Common myeloid progenitor, CD34-positive (primary cell): Measurements from ENCODE around the gene TRERF1.
A peak's percentile ranks its signal among the peaks of the same experiment; 100 is the strongest.

ENCODE experiments used
- CTCF ChIA-PET: fragments of 350-600 bp; sonication (Branson Sonifier 250); formaldehyde crosslinking; loops from one replicate; lab custom pipeline; 2021; ENCODE audit warnings: antibody characterized with exemption; lab: Charles Lee
- POLR2A ChIA-PET: fragments of 350-600 bp; sonication (Branson Sonifier 250); formaldehyde crosslinking; loops from one replicate; lab custom pipeline; 2021; ENCODE audit warnings: antibody characterized with exemption; lab: Charles Lee
- DNase-seq, 3 donors: peaks; one replicate each; pipeline versions ENCODE4 v3.0.0 to v3.0.0-alpha.2; 2013
- H3K27ac ChIP-seq, 2 experiments: 1 replicate in 1 of 2; 2 replicates in 1 of 2; pipeline ENCODE4 v1.7.0; 2013; ENCODE audit warnings: inconsistent platforms in 2 of 2, low read length in 2 of 2, mild to moderate bottlenecking in 2 of 2, low read depth in 1 of 2, moderate library complexity in 1 of 2; ENCODE audit not compliant: severe bottlenecking in 2 of 2, insufficient read depth in 1 of 2, poor library complexity in 1 of 2
- H3K27me3 ChIP-seq, 5 experiments: replicated peaks in 2 of 5; 1 replicate in 3 of 5; 2 replicates in 2 of 5; pipeline versions ENCODE4 v1.6.1 to v1.7.0; 2013; ENCODE audit warnings: low read length in 4 of 5, mild to moderate bottlenecking in 2 of 5, moderate library complexity in 2 of 5, inconsistent platforms in 1 of 5; ENCODE audit not compliant: insufficient read depth in 5 of 5, control insufficient read depth in 4 of 5
- H3K36me3 ChIP-seq, 4 experiments: 1 replicate in 2 of 4; 2 replicates in 2 of 4; pipeline versions ENCODE4 v1.6.1 to v1.7.0; 2013; ENCODE audit warnings: low read length in 3 of 4, control low read depth in 1 of 4, mild to moderate bottlenecking in 1 of 4; ENCODE audit not compliant: control insufficient read depth in 4 of 4, insufficient read depth in 4 of 4
- H3K4me1 ChIP-seq, 4 experiments: 1 replicate in 3 of 4; 2 replicates in 1 of 4; pipeline versions ENCODE4 v1.6.1 to v1.7.1; 2013; ENCODE audit warnings: low read length in 3 of 4, mild to moderate bottlenecking in 3 of 4, control low read depth in 1 of 4, inconsistent platforms in 1 of 4, moderate library complexity in 1 of 4; ENCODE audit not compliant: control insufficient read depth in 4 of 4, insufficient read depth in 4 of 4; ENCODE audit errors: control extremely low read depth in 1 of 4
- H3K4me3 ChIP-seq, 7 experiments: 1 replicate in 4 of 7; 2 replicates in 3 of 7; pipeline versions ENCODE4 v1.5.1 to v1.7.0; 2013; ENCODE audit warnings: mild to moderate bottlenecking in 7 of 7, low read length in 6 of 7, moderate library complexity in 6 of 7, inconsistent platforms in 2 of 7, low read depth in 2 of 7, control low read depth in 1 of 7; ENCODE audit not compliant: insufficient read depth in 4 of 7, control insufficient read depth in 1 of 7; ENCODE audit errors: extremely low read depth in 1 of 7
- H3K9me3 ChIP-seq, 5 experiments: 1 replicate in 4 of 5; 2 replicates in 1 of 5; pipeline versions ENCODE4 v1.6.1 to v1.7.1; 2013; ENCODE audit warnings: low read length in 4 of 5, mild to moderate bottlenecking in 2 of 5, inconsistent platforms in 1 of 5, low read depth in 1 of 5, moderate library complexity in 1 of 5; ENCODE audit not compliant: control insufficient read depth in 4 of 5, insufficient read depth in 2 of 5; ENCODE audit errors: control extremely low read depth in 1 of 5
- WGBS: methylation state at CpG from one replicate; pipeline ENCODE4 v1.1.5; 2013; ENCODE audit not compliant: insufficient coverage; 5-methylcytosine and 5-hydroxymethylcytosine counted together

Gene TRERF1

DNA sequence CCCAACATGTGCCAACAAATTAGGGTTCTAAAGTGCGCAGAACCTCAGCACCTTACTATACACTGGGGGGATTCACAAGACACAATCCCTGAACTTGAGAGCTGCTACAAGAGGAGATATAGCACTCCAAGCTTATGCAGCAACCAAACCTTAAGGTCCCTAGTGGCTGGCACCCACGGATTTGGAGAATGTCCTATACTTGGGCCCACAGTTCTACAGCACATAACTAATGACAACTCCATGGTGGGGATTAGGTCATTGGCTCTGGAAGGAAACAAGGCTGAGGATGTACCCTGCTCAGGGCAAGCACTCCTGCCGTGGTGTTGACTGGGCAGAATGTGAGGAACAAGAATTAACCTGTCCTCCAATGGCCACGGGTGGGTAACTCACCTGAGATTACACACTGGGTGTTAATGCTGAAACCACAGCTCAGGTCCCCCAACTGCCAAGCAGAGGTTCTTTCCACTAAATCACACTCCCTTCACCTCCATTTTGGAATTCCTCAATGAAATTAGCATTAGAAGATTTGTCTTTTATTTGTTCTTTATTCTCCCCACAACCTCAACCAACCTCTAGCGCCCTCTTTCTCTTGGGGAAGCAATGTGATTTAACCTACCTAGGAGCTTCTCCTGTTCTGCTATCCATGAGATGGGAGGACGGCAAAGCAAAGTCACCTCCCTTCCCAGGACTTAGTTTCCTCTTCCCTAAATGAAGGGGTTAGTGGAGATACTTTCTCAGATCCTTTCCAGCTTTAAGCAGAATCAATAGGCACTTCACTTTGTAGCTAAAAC lies 32.0 kb downstream of the TRERF1 start:
- peaks cover 3 to 21% (median 15%) of the 10 kb centered on the region in 4 experiments for H3K4me1 ChIP-seq
- no peaks in the 10 kb centered on the region for H3K9me3 ChIP-seq
- no peak overlapping the region for H3K27ac ChIP-seq
- ChIA-PET POLR2A (no interaction called here), CTCF (interaction anchor here (0.8 to 2.8 kb wide), 3 partner anchors 9 to 113 kb away, joined by 3 to 9 read pairs (median 4); no protein-coding TSS in a partner anchor)
- no peak overlapping the region for H3K4me3 ChIP-seq
- DNase-seq, result no peak
- H3K27me3 ChIP-seq, result no peaks in the 10 kb centered on the region
- no peaks in the 10 kb centered on the region for H3K36me3 ChIP-seq
- 96% methylated on average over 4 of the region's 6 CpGs for WGBS

DNA sequence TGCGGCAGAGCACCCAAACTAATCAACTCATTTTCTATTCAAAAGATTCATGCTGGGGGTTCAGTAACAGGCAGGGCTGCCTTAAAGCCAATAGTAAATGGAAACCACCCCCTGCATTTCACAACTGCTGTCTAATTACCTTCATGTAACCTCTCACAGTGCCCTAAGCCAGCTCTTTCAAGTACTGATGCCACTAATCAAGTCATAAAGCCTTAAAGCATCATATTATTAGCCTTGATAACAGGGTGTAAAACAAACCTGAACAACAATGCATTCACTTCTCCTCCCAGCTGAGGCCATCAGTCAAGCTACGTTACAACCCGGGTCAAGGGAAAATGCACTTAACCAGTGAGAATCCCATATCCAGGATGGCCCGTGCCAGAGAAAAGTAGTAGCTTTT lies 33.0 kb downstream of the TRERF1 start:
- no peak overlapping the region for H3K27ac ChIP-seq
- no peak for DNase-seq
- H3K9me3 ChIP-seq, result no peaks in the 10 kb centered on the region
- ChIA-PET POLR2A (no interaction called here), CTCF (interaction anchor here (1.4 to 2.8 kb wide), 2 partner anchors 10 to 112 kb away, joined by 3 to 9 read pairs; no protein-coding TSS in a partner anchor)
- no peak overlapping the region for H3K4me3 ChIP-seq
- no peaks in the 10 kb centered on the region for H3K27me3 ChIP-seq
- peaks cover 0 to 21% (median 15%) of the 10 kb centered on the region in 4 experiments for H3K4me1 ChIP-seq
- no peaks in the 10 kb centered on the region for H3K36me3 ChIP-seq
- WGBS, result 95% methylated on average over 4 of the region's 4 CpGs

DNA sequence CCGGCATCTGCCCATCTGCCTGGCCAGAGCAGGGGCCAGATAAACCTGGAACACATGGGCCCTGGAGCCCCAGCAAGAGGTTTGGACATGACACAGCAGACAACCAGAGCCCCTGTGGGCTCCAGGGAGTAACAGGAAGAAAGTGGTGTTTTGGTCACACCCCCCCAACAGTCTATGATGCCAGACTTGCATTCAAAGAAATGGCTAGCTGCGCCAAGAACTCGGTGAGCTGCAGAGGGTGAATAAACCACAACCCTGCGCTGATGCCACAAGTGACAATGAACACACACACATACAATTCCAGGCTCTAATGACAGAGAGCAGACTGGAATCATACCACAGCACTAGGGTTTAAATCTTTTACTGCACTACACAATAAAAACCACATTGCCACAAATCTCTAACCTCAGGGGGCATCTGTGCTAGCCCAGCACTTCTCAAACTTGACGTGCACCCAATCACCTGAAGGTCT lies 34.0 kb downstream of the TRERF1 start:
- ChIA-PET CTCF (interaction anchor here (2.8 kb wide), 1 partner anchor 11 kb away, joined by 9 read pairs; no protein-coding TSS in a partner anchor), POLR2A (no interaction called here)
- 20% methylated on average over 4 of the region's 5 CpGs for WGBS
- Histone ChIP-seq H3K36me3 (no peaks in the 10 kb centered on the region), H3K9me3 (no peaks in the 10 kb centered on the region), H3K27ac (no peak overlapping the region), H3K4me1 (peaks cover 0 to 18% (median 9%) of the 10 kb centered on the region in 4 experiments), H3K27me3 (no peaks in the 10 kb centered on the region), H3K4me3 (peak overlapping the region in 1 of 7 experiments; percentile 16)
- DNase-seq, result peak; percentile 41 to 91 (median 87)

DNA sequence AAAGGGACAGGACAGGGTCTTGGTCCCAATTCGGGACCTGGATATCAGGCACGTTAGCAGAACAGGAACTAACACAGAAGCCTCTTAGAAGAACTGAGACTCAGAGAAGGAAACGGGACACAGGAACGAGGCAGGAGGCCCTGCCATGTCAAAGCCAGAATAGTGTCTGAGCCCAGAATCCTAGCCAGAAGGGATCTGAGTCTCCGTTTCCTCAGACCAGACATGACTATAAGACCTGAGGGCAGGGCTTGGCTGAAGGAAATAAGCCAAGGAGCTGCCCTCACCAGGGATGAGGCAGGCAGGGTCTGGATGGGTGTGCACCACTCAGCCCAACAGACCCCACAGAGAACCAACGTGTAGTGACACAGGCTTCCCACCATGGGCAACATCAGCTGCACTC lies 40.3 kb downstream of the TRERF1 start:
- Histone ChIP-seq H3K9me3 (no peaks in the 10 kb centered on the region), H3K4me1 (peaks cover 14 to 42% (median 24%) of the 10 kb centered on the region in 4 experiments), H3K4me3 (no peak overlapping the region), H3K27me3 (no peaks in the 10 kb centered on the region), H3K27ac (no peak overlapping the region), H3K36me3 (no peaks in the 10 kb centered on the region)
- ChIA-PET CTCF (interaction anchor here (0.6 kb wide), 1 partner anchor 1623 kb away, joined by 3 read pairs; no protein-coding TSS in a partner anchor), POLR2A (no interaction called here)
- 67% methylated on average over 6 of the region's 6 CpGs for WGBS
- no peak for DNase-seq

DNA sequence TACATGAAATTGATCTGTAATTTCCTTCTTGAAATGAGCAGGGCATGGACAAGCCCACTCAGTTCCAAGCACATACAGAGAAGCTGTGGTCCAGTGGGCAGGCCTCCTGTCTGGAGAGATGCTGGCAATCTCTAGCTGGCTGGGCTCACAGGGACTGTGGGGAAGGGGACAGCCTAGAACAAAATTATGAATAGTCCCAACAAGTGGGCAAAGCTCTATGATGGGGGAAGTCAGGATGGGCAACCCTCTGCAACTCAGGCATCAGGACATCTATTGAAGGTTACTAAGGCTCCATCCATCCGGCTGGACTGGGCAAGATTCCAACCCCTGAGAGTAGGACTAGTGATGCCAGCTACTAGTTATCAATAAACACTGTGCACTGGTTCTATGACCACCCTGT lies 40.9 kb downstream of the TRERF1 start:
- Histone ChIP-seq H3K4me3 (no peak overlapping the region), H3K9me3 (no peaks in the 10 kb centered on the region), H3K36me3 (no peaks in the 10 kb centered on the region), H3K4me1 (peaks cover 14 to 42% (median 24%) of the 10 kb centered on the region in 4 experiments), H3K27ac (no peak overlapping the region), H3K27me3 (no peaks in the 10 kb centered on the region)
- DNase-seq, result no peak
- CTCF ChIA-PET, result interaction anchor here (0.6 kb wide), 1 partner anchor 1623 kb away, joined by 3 read pairs; no protein-coding TSS in a partner anchor
- POLR2A ChIA-PET, result no interaction called here
- WGBS, result 100% methylated on average over 1 of the region's 1 CpG

DNA sequence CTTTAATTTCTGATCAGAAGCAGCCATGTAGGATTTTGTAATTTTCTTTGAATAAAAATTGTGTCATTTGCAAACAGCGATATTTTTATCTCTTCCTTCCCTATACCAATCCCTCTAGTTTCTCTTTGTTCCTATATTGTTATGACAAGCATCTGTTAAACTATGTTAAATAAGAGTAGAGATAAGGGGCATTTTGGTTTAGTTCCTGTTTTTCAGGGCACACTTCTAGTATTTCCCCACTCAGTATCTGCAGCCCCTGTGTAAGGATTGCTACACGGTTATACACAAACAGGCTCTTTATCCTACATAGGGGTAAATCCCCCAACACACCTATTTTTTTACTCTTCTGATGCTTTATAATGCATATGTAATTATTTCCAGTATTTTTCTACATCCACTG lies 42.1 kb downstream of the TRERF1 start:
- POLR2A ChIA-PET, result no interaction called here
- peak; percentile 41 to 85 (median 75) for DNase-seq
- peaks cover 14 to 43% (median 25%) of the 10 kb centered on the region in 4 experiments for H3K4me1 ChIP-seq

DNA sequence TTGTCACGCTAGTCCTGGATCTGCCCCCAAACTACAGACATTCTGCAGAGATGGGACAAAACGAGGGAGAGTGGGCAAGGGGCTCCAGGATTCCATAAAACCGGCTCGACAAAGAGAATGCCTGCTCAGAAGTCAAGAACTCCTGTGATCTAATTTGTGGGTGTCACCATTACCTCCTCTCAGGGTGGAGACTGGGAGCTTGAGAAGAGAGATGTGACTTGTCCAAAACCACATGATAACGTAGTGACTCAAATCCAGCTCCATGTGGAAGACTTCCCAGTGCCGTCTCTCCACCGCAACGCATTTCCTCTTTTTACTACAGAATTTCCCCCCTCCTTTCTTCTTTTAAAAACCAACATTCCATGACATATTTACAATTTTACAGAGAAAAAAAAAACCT lies 44.3 kb downstream of the TRERF1 start:
- POLR2A ChIA-PET, result no interaction called here
- H3K9me3 ChIP-seq, result no peaks in the 10 kb centered on the region
- no peak overlapping the region for H3K27ac ChIP-seq
- H3K4me3 ChIP-seq, result no peak overlapping the region
- peaks cover 17 to 51% (median 26%) of the 10 kb centered on the region in 4 experiments for H3K4me1 ChIP-seq
- 59% methylated on average over 8 of the region's 8 CpGs for whole genome bisulfite sequencing
- CTCF ChIA-PET, result interaction anchor here (1.0 to 1.9 kb wide), 2 partner anchors 63 to 140 kb away, joined by 3 to 4 read pairs; no protein-coding TSS in a partner anchor
- DNase-seq, result peak in 2 of 3 donors; percentile 21 to 40
- no peaks in the 10 kb centered on the region for H3K36me3 ChIP-seq
- no peaks in the 10 kb centered on the region for H3K27me3 ChIP-seq

More for the DNA sequence above, 42.1 kb downstream of the TRERF1 start:
- H3K9me3 ChIP-seq, result no peaks in the 10 kb centered on the region
- CTCF ChIA-PET, result no interaction called here
- no peak overlapping the region for H3K27ac ChIP-seq
- peak overlapping the region in 3 of 7 experiments; percentile 45 to 67 (median 46) for H3K4me3 ChIP-seq
- no CpG with 5 or more reads among the region's 2 CpGs for WGBS
- H3K27me3 ChIP-seq, result no peaks in the 10 kb centered on the region
- no peaks in the 10 kb centered on the region for H3K36me3 ChIP-seq
